Peyer's patch (tissue), 4 donors: ENCODE results near the gene NOTCH4.

ENCODE experiments used
- POLR2A ChIP-seq, 2 donors: fragments of 450-650 bp; IDR thresholded peaks; one replicate each; pipeline ENCODE4 v1.5.1; 2017; ENCODE audit warnings: antibody characterized with exemption in 2 of 2, mild to moderate bottlenecking in 2 of 2, moderate library complexity in 2 of 2
- TF ChIP-seq, protein P1 (sequence below), 6 experiments: fragments of 450-650 bp in 4 of 6; fragments of 200-600 bp in 2 of 6; sonication (generic) in 1 of 6; IDR thresholded peaks; one replicate each; pipeline ENCODE4 v1.5.1; 2017 to 2019; ENCODE audit warnings: antibody characterized with exemption in 6 of 6, mild to moderate bottlenecking in 3 of 6, moderate library complexity in 1 of 6

GRCh38 chr6:32182555-32182981, 41.3 kb downstream of the NOTCH4 start:
- TF ChIP-seq, protein P1, sequence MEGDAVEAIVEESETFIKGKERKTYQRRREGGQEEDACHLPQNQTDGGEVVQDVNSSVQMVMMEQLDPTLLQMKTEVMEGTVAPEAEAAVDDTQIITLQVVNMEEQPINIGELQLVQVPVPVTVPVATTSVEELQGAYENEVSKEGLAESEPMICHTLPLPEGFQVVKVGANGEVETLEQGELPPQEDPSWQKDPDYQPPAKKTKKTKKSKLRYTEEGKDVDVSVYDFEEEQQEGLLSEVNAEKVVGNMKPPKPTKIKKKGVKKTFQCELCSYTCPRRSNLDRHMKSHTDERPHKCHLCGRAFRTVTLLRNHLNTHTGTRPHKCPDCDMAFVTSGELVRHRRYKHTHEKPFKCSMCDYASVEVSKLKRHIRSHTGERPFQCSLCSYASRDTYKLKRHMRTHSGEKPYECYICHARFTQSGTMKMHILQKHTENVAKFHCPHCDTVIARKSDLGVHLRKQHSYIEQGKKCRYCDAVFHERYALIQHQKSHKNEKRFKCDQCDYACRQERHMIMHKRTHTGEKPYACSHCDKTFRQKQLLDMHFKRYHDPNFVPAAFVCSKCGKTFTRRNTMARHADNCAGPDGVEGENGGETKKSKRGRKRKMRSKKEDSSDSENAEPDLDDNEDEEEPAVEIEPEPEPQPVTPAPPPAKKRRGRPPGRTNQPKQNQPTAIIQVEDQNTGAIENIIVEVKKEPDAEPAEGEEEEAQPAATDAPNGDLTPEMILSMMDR (IDR thresholded peaks at IDR 0.05): no peak
- TF ChIP-seq POLR2A (IDR thresholded peaks at IDR 0.05): no peak
